C4-2B (cell line): ENCODE data around the gene SLIT3.

Experiments
- ZFX ChIP-seq: fragments of 450-650 bp; IDR thresholded peaks from 2 replicates; pipeline ENCODE4 v1.6.1; 2017
- TF ChIP-seq, protein P1 (sequence below): fragments of 450-650 bp; conservative IDR thresholded peaks from 2 replicates; pipeline ENCODE4 v1.5.1; 2017; ENCODE audit warnings: mild to moderate bottlenecking

DNA sequence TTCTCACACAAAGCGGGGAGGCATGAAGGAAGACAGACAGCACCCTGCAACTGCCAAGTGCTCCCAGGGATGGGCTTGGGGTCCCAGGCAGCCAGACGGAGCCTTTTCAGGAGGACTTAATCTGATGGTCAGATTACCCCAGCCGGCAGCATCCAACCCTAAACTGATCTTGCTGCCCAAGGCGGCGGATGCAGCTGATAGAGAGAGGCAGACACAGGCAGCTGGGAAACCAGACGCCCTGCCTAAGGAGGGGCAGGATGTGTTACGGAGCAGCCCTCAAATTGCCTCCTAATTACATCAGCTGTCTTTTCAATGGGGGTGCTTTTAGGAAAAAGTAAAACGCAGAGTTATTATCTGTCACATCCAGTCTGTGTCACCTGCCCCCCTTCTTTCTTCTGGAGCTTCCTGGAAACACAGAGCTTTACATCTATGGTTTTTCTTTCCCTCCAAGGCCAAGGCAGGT, 530.9 kb downstream of the SLIT3 start:
- TF ChIP-seq, protein P1, sequence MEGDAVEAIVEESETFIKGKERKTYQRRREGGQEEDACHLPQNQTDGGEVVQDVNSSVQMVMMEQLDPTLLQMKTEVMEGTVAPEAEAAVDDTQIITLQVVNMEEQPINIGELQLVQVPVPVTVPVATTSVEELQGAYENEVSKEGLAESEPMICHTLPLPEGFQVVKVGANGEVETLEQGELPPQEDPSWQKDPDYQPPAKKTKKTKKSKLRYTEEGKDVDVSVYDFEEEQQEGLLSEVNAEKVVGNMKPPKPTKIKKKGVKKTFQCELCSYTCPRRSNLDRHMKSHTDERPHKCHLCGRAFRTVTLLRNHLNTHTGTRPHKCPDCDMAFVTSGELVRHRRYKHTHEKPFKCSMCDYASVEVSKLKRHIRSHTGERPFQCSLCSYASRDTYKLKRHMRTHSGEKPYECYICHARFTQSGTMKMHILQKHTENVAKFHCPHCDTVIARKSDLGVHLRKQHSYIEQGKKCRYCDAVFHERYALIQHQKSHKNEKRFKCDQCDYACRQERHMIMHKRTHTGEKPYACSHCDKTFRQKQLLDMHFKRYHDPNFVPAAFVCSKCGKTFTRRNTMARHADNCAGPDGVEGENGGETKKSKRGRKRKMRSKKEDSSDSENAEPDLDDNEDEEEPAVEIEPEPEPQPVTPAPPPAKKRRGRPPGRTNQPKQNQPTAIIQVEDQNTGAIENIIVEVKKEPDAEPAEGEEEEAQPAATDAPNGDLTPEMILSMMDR = no peak
- TF ChIP-seq ZFX = no peak
